GM23338 (cell line): ENCODE measurements around the gene NEURL3. TPM values are rescaled to one million over a fixed set of nuclear protein-coding genes. Genes with fewer than 3 reads are reported as not detected.

Experiments used
- ATAC-seq: fragments of 200-7000 bp; cut with Tn5 transposase; 3 replicates; pipeline ENCODE4 v1.9.1; 2020
- DNase-seq: peaks from one replicate; pipeline ENCODE4 v3.0.0-alpha.2; 2015; ENCODE audit warnings: low spot score
- H2AFZ ChIP-seq: fragments of 200-600 bp; sonication (generic); 2 replicates; pipeline ENCODE4 v1.8.0; 2016; ENCODE audit warnings: antibody characterized with exemption, mild to moderate bottlenecking, moderate library complexity
- H3F3A ChIP-seq: fragments of 200-600 bp; sonication (generic); replicated peaks from 2 replicates; pipeline ENCODE4 v1.8.0; 2017; ENCODE audit warnings: antibody characterized with exemption, mixed run types, low read depth
- H3K27ac ChIP-seq: fragments of 200-600 bp; sonication (generic); 2 replicates; pipeline ENCODE4 v1.6.1; 2016; ENCODE audit warnings: low read depth
- H3K27me3 ChIP-seq: fragments of 200-600 bp; sonication (generic); 2 replicates; pipeline ENCODE4 v1.8.0; 2016; ENCODE audit warnings: mild to moderate bottlenecking, mixed run types, moderate library complexity; ENCODE audit not compliant: insufficient read depth
- H3K36me3 ChIP-seq: fragments of 200-600 bp; sonication (generic); 2 replicates; pipeline ENCODE4 v1.8.0; 2016; ENCODE audit warnings: mild to moderate bottlenecking; ENCODE audit not compliant: insufficient read depth
- H3K4me1 ChIP-seq: fragments of 200-600 bp; sonication (generic); 2 replicates; pipeline ENCODE4 v1.8.0; 2016; ENCODE audit warnings: mild to moderate bottlenecking, moderate library complexity; ENCODE audit not compliant: insufficient read depth
- H3K4me2 ChIP-seq: fragments of 200-600 bp; sonication (generic); 2 replicates; pipeline ENCODE4 v1.7.1; 2017; ENCODE audit warnings: mixed run types
- H3K4me3 ChIP-seq: fragments of 200-600 bp; sonication (generic); 2 replicates; pipeline ENCODE4 v1.6.1; 2016; ENCODE audit warnings: mixed run types
- H3K79me2 ChIP-seq: fragments of 200-600 bp; sonication (generic); replicated peaks from 2 replicates; pipeline ENCODE4 v1.8.0; 2017; ENCODE audit warnings: mild to moderate bottlenecking; ENCODE audit not compliant: insufficient read depth
- H3K9me2 ChIP-seq: fragments of 200-600 bp; sonication (generic); 2 replicates; pipeline ENCODE4 v1.8.0; 2017; ENCODE audit not compliant: insufficient read depth
- H4K20me1 ChIP-seq: fragments of 200-600 bp; sonication (generic); replicated peaks from 2 replicates; pipeline ENCODE4 v1.8.0; 2017; ENCODE audit warnings: mild to moderate bottlenecking; ENCODE audit not compliant: insufficient read depth
- H3K27ac Mint-ChIP-seq: 2 replicates; pipeline ENCODE4 v1.8.0; 2020; ENCODE audit warnings: inconsistent platforms, mild to moderate bottlenecking, moderate library complexity, mixed read lengths
- H3K27me3 Mint-ChIP-seq: 3 replicates; pipeline ENCODE4 v1.8.0; 2022; ENCODE audit warnings: low read depth, mild to moderate bottlenecking, moderate library complexity, mixed read lengths, inconsistent platforms; ENCODE audit not compliant: insufficient read depth, poor library complexity
- H3K36me3 Mint-ChIP-seq: 3 replicates; pipeline ENCODE4 v1.8.0; 2021; ENCODE audit warnings: low read depth, mild to moderate bottlenecking, inconsistent platforms, moderate library complexity, mixed read lengths
- H3K4me1 Mint-ChIP-seq: 3 replicates; pipeline ENCODE4 v1.8.0; 2020; ENCODE audit warnings: mild to moderate bottlenecking, inconsistent platforms, mixed read lengths
- H3K4me3 Mint-ChIP-seq: 3 replicates; pipeline ENCODE4 v1.8.0; 2021; ENCODE audit warnings: moderate library complexity, mild to moderate bottlenecking, inconsistent platforms, mixed read lengths
- H3K9me3 Mint-ChIP-seq: 3 replicates; pipeline ENCODE4 v1.8.0; 2020; ENCODE audit warnings: moderate library complexity, mild to moderate bottlenecking, inconsistent platforms, mixed read lengths
- CREB1 ChIP-seq: fragments of 250-450 bp; sonication (Bioruptor Pico); IDR thresholded peaks from 2 replicates; pipeline ENCODE4 v1.5.0; 2020; ENCODE audit warnings: low read depth, mild to moderate bottlenecking, moderate library complexity
- CTCF ChIP-seq, 2 experiments: fragments of 200-600 bp in 1 of 2; sonication (generic) in 1 of 2; conservative IDR thresholded peaks; 2 replicates each; pipeline versions ENCODE4 v1.5.1 to v1.6.1; 2016 to 2017; ENCODE audit warnings: antibody characterized with exemption in 2 of 2, low read depth in 2 of 2, mild to moderate bottlenecking in 2 of 2, moderate library complexity in 1 of 2
- EZH2 ChIP-seq: fragments of 200-600 bp; sonication (generic); IDR thresholded peaks from one replicate; pipeline ENCODE4 v1.8.0; 2017; ENCODE audit warnings: antibody characterized with exemption, mild to moderate bottlenecking, low read depth; ENCODE audit not compliant: unreplicated experiment
- EZH2phosphoT487 ChIP-seq: fragments of 200-600 bp; sonication (generic); IDR thresholded peaks from one replicate; pipeline ENCODE4 v1.8.1; 2018; ENCODE audit warnings: antibody characterized with exemption; ENCODE audit not compliant: unreplicated experiment
- JUNB ChIP-seq: IDR thresholded peaks from one replicate; pipeline ENCODE4 v1.6.1; 2016; ENCODE audit warnings: antibody characterized with exemption; ENCODE audit not compliant: unreplicated experiment
- NANOG ChIP-seq: IDR thresholded peaks from 2 replicates; pipeline ENCODE4 v1.6.1; 2016; ENCODE audit warnings: antibody characterized with exemption, borderline replicate concordance
- POLR2AphosphoS5 ChIP-seq: IDR thresholded peaks from 2 replicates; pipeline ENCODE4 v1.6.1; 2016; ENCODE audit warnings: antibody characterized with exemption, low read depth
- REST ChIP-seq: IDR thresholded peaks from one replicate; pipeline ENCODE4 v1.6.1; 2018; ENCODE audit warnings: antibody characterized with exemption; ENCODE audit not compliant: unreplicated experiment
- STAT1 ChIP-seq: IDR thresholded peaks from one replicate; pipeline ENCODE4 v1.6.1; 2016; ENCODE audit warnings: antibody characterized with exemption; ENCODE audit not compliant: unreplicated experiment
- ZNF331 ChIP-seq: fragments of 250-450 bp; sonication (Bioruptor Pico); IDR thresholded peaks from 2 replicates; pipeline ENCODE4 v1.5.0; 2020; ENCODE audit warnings: low read depth, mild to moderate bottlenecking, moderate library complexity
- ZNF462 ChIP-seq: fragments of 250-450 bp; sonication (Bioruptor Pico); IDR thresholded peaks from 2 replicates; pipeline ENCODE4 v1.5.0; 2020; ENCODE audit warnings: mild to moderate bottlenecking, moderate library complexity
- polyA plus RNA-seq: library from polyadenylated mRNA; unstranded; fragments of >200 nt; fragmentation: Nextera tagmentation; extraction: Ambion mirVana; gene quantifications from 2 replicates; pipeline ENCODE4 v1.2.1, GENCODE V29; 2016
- total RNA-seq: library from RNA; depleted of rRNA; stranded (reverse); fragments of >200 nt; shearing (Covaris generic); gene quantifications from 2 replicates; pipeline ENCODE4 v1.2.3, GENCODE V29; 2014

Gene NEURL3
- total and polyA plus RNA-seq, 2 experiments from 2014 or later: 0.21 TPM; not detected in 1

GRCh38 chr2:96529376-96530143, 24.4 kb upstream of the NEURL3 start:
- Histone ChIP-seq H3K27ac (no peak overlapping the region), H3K4me1 (peaks cover 33% of the 10 kb centered on the region), H3K9me2 (no peaks in the 10 kb centered on the region), H3K4me2 (no peak overlapping the region), H3K27me3 (peaks cover 32% of the 10 kb centered on the region), H3F3A (no peaks in the 10 kb centered on the region), H3K4me3 (no peak overlapping the region), H4K20me1 (no peaks in the 10 kb centered on the region), H3K36me3 (no peaks in the 10 kb centered on the region), H3K79me2 (no peaks in the 10 kb centered on the region), H2AFZ (no peak overlapping the region)
- DNase-seq: no peak
- TF ChIP-seq ZNF331 (CRISPR knock-in tag) (no peak), JUNB (no peak), NANOG (no peak), EZH2 (no peak), POLR2AphosphoS5 (no peak), REST (no peak), EZH2phosphoT487 (no peak), ZNF462 (CRISPR knock-in tag) (no peak), CTCF (conservative IDR thresholded peaks at IDR 0.05; ENCODE audit: low read depth in 2 of 2) (no peak), CREB1 (CRISPR knock-in tag) (no peak), STAT1 (no peak)
- ATAC-seq: no peak
- Mint-ChIP-seq H3K36me3 (no peaks in the 10 kb centered on the region), H3K4me3 (no peak overlapping the region), H3K9me3 (no peaks in the 10 kb centered on the region), H3K4me1 (peaks cover 33% of the 10 kb centered on the region), H3K27ac (no peak overlapping the region), H3K27me3 (peaks cover 23% of the 10 kb centered on the region)
